Stomach (tissue), 9 donors: Measurements from ENCODE around the gene CAB39. TPM values are rescaled to one million over a fixed set of nuclear protein-coding genes. Genes with fewer than 3 reads are reported as not detected.

Source experiments
- DNase-seq, 2 donors: peaks; one replicate each; pipeline versions ENCODE4 v3.0.0 to v3.0.0-alpha.2; 2013 to 2019
- H3K27ac ChIP-seq, 5 donors: fragments of 200-600 bp in 4 of 5; sonication (generic) in 4 of 5; one replicate each; pipeline ENCODE4 v1.5.1; 2013 to 2019; ENCODE audit warnings: mild to moderate bottlenecking in 1 of 5, moderate library complexity in 1 of 5
- H3K27me3 ChIP-seq, 3 donors: fragments of 200-600 bp; sonication (generic); one replicate each; pipeline ENCODE4 v1.5.1; 2017 to 2019; ENCODE audit warnings: mixed run types in 1 of 3
- H3K36me3 ChIP-seq, 4 donors: fragments of 200-600 bp; sonication (generic); 1 replicate in 3 of 4; 2 replicates in 1 of 4; pipeline ENCODE4 v1.5.1; 2016 to 2019
- H3K4me1 ChIP-seq, 4 donors: fragments of 200-600 bp; sonication (generic); one replicate each; pipeline ENCODE4 v1.5.1; 2016 to 2019
- H3K4me3 ChIP-seq, 4 donors: fragments of 200-600 bp; sonication (generic) in 3 of 4; one replicate each; pipeline ENCODE4 v1.5.1; 2016 to 2019; ENCODE audit warnings: mild to moderate bottlenecking in 1 of 4
- H3K9me3 ChIP-seq, 4 donors: fragments of 200-600 bp; sonication (generic); one replicate each; pipeline ENCODE4 v1.5.1; 2016 to 2019
- CTCF ChIP-seq, 7 experiments: fragments of 450-650 bp in 4 of 7; fragments of 200-600 bp in 3 of 7; sonication (generic) in 3 of 7; IDR thresholded peaks; one replicate each; pipeline ENCODE4 v1.5.1; 2016 to 2019; ENCODE audit warnings: antibody characterized with exemption in 7 of 7, control low read depth in 2 of 7, mild to moderate bottlenecking in 1 of 7
- EP300 ChIP-seq: sonication (generic); formaldehyde crosslinking; IDR thresholded peaks from one replicate; pipeline ENCODE4 v1.6.1; 2017; ENCODE audit warnings: antibody characterized with exemption
- POLR2A ChIP-seq, 4 donors: fragments of 450-650 bp; IDR thresholded peaks; one replicate each; pipeline ENCODE4 v1.6.1; 2016; ENCODE audit warnings: antibody characterized with exemption in 4 of 4, control low read depth in 2 of 4, mild to moderate bottlenecking in 1 of 4, moderate library complexity in 1 of 4
- POLR2AphosphoS5 ChIP-seq, 3 donors: sonication (generic); formaldehyde crosslinking; IDR thresholded peaks; one replicate each; pipeline ENCODE4 v1.6.1; 2016; ENCODE audit warnings: antibody characterized with exemption in 3 of 3
- WGBS, 5 donors: extraction: QIAGEN DNeasy Blood & Tissue Kit in 3 of 5; methylation state at CpG; one replicate each; pipeline versions ENCODE4 v1.1.5 to v1.1.7; 2013 to 2018; 5-methylcytosine and 5-hydroxymethylcytosine counted together
- intact Hi-C: fragments of 100-400 bp; cut with DNase I; formaldehyde crosslinking; loops from one replicate; pipeline ENCODE4 v1.15.1; 2023; ENCODE audit warnings: low total_unique reads
- polyA plus RNA-seq, 3 donors: library from polyadenylated mRNA; stranded (reverse); fragments of 200-250 nt; gene quantifications; one replicate each; pipeline ENCODE4 v1.2.3, GENCODE V29; 2013
- total RNA-seq, 5 donors: library from RNA; depleted of rRNA; stranded (reverse); fragments of >200 nt; gene quantifications; one replicate each; pipeline versions ENCODE4 v1.1.0 to v1.2.3, GENCODE V29; 2014 to 2016
- donor health status: healthy with polysubstance abuse.
- donor health status: Bipolar disorder and iron deficiency.
- donor health status: healthy.

The CAB39 gene
- total and polyA plus RNA-seq, 8 donors: 21.8 to 126 (median 84.5) TPM

- Histone ChIP-seq H3K36me3 (no peaks in the 10 kb centered on the region), H3K27me3 (peaks cover 0 to 25% (median 5%) of the 10 kb centered on the region in 3 donors), H3K4me1 (peaks cover 0 to 9% (median 7%) of the 10 kb centered on the region in 4 donors), H3K4me3 (no peak overlapping the region), H3K9me3 (peaks cover 0 to 4% (median 0%) of the 10 kb centered on the region in 4 donors), H3K27ac (peak overlapping the region in 1 of 5 donors; percentile 22)
- WGBS, 5 donors: 5 to 11% (median 6%) methylated on average over 28 to 32 of the region's 32 CpGs
- peak; percentile 92 to 94 for DNase-seq
- TF ChIP-seq POLR2AphosphoS5 (IDR thresholded peaks at IDR 0.05) (no peak), CTCF (IDR thresholded peaks at IDR 0.05) (peak in 5 of 7 experiments; percentile 80 to 92 (median 89)), EP300 (no peak)
- intact Hi-C loops: loop anchor here (10.0 kb wide), 1 partner anchor 67 kb away; no protein-coding TSS in a partner anchor
Observed at GRCh38 chr2:230847883-230848388, 135.3 kb downstream of the CAB39 start.

- intact Hi-C loops: loop anchor here (10.0 kb wide), 1 partner anchor 65 kb away; no protein-coding TSS in a partner anchor
- H3K27ac ChIP-seq: no peak overlapping the region
- no peak overlapping the region for H3K4me3 ChIP-seq
- H3K4me1 ChIP-seq: peaks cover 0 to 9% (median 7%) of the 10 kb centered on the region in 4 donors
- peaks cover 0 to 28% (median 5%) of the 10 kb centered on the region in 3 donors for H3K27me3 ChIP-seq
- peaks cover 0 to 4% (median 0%) of the 10 kb centered on the region in 4 donors for H3K9me3 ChIP-seq
- no peaks in the 10 kb centered on the region for H3K36me3 ChIP-seq
- WGBS, 5 donors: 57 to 70% (median 64%) methylated on average over 40 of the region's 40 CpGs
- TF ChIP-seq EP300: no peak
- TF ChIP-seq CTCF (IDR thresholded peaks at IDR 0.05): peak in 5 of 7 experiments; percentile 50 to 93 (median 85)
- TF ChIP-seq POLR2A (IDR thresholded peaks at IDR 0.05): no peak
- DNase-seq: peak; percentile 65 to 72
Observed at GRCh38 chr2:230849633-230850357, 137.2 kb downstream of the CAB39 start.

- H3K27ac ChIP-seq: no peak overlapping the region
- TF ChIP-seq CTCF (IDR thresholded peaks at IDR 0.05): no peak
- no peak for TF ChIP-seq POLR2A (IDR thresholded peaks at IDR 0.05)
- TF ChIP-seq POLR2AphosphoS5 (IDR thresholded peaks at IDR 0.05): no peak
- TF ChIP-seq EP300: no peak
- no peaks in the 10 kb centered on the region for H3K36me3 ChIP-seq
- no peak overlapping the region for H3K4me3 ChIP-seq
- intact Hi-C loops: no loop called here
- H3K4me1 ChIP-seq: peaks cover 0 to 9% (median 7%) of the 10 kb centered on the region in 4 donors
- WGBS, 5 donors: 38 to 56% (median 48%) methylated on average over 7 of the region's 7 CpGs
- peaks cover 0 to 4% (median 0%) of the 10 kb centered on the region in 4 donors for H3K9me3 ChIP-seq
- peaks cover 0 to 31% (median 5%) of the 10 kb centered on the region in 3 donors for H3K27me3 ChIP-seq
- DNase-seq: no peak
Observed at GRCh38 chr2:230850358-230850658, 137.7 kb downstream of the CAB39 start.

- WGBS, 5 donors: 65 to 78% (median 71%) methylated on average over 4 of the region's 4 CpGs
- Histone ChIP-seq H3K9me3 (no peaks in the 10 kb centered on the region), H3K36me3 (no peaks in the 10 kb centered on the region), H3K4me3 (no peak overlapping the region), H3K27me3 (peaks cover 0 to 48% (median 13%) of the 10 kb centered on the region in 3 donors), H3K27ac (no peak overlapping the region), H3K4me1 (peaks cover 0 to 9% (median 7%) of the 10 kb centered on the region in 4 donors)
- no peak for TF ChIP-seq POLR2A (IDR thresholded peaks at IDR 0.05)
- no peak for TF ChIP-seq CTCF (IDR thresholded peaks at IDR 0.05)
- no peak for TF ChIP-seq EP300
- no peak for TF ChIP-seq POLR2AphosphoS5 (IDR thresholded peaks at IDR 0.05)
- intact Hi-C loops: no loop called here
- no peak for DNase-seq
Observed at GRCh38 chr2:230852113-230852512, 139.5 kb downstream of the CAB39 start.
